Activated CD4-positive, CD25-positive, alpha-beta regulatory T cell treated with anti-CD3 and anti-CD28 coated beads, Interleukin-2, amount 50 U/mL, for 24 hours (primary cell): ENCODE data around the gene PIP5K1B.

ENCODE experiments used
- ATAC-seq, 2 donors: fragments of 150-1000 bp; cut with Tn5 transposase; one replicate each; pipeline ENCODE4 v1.10.0; 2021; ENCODE audit warnings: mild to moderate bottlenecking in 1 of 2, moderate library complexity in 1 of 2

Gene PIP5K1B

DNA sequence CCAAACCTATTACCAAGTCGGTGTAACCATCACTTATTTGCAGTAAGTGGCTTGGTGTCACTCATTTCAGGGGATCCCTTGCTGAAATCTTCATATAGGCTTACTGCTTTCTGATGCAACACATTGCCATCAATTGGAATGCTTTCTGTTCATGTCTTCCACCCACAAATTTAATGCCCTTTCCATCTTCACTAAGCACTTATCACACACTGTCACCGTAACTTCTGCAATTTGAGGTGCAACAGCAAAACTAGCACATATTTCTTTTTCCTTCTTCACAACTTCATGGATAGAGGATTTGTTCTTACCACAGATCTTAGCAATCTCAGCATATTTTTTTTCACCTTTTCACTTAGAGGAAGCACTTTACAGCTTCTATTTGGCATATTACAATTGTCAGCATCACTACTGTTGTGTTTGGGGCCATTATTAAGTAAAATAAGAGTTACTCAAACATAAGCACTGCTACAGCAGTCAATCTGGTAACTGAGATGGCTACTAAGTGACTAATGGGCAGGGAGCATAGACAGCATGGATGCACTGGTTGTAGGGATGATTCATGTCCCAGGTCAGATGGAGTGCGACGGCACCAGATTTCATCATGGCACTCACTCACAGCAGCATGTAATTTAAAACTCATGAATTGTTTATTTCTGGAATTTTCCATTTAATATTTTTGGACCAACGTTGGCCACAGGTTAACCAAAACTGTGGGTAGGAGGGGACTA is 70.1 kb downstream of the PIP5K1B start:
- ATAC-seq: no peak

DNA sequence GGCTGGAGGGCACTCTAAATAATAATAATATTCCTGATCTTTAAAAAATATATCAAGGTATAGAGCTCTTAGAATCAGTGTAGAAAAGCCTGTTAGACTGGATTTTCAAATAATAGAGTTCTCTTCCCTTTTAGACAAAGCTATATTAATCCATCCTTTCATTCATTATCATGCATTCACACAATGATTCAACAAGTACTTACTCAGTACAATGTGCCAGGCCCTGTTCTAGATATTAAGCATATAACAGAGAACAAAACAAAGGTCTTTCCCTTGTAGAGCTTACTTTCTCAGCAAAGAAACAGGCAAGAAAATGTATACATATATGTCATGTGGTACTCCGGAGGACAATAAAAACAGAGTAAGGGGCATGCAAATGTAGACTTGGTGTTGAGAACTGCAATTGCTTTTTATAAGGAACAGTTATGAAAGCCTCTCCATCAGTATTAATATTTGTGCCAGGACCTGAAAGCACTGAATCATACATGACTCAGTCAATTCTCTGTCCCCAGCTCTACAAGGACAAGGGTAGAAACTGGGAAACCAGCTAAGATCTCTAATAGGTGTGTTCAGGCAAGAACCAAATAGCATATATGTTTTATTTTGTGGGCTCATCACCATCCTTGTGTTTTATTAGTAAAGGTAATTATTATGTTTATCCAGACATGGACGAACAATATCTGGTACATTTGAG is 72.2 kb downstream of the PIP5K1B start:
- ATAC-seq: no peak

DNA sequence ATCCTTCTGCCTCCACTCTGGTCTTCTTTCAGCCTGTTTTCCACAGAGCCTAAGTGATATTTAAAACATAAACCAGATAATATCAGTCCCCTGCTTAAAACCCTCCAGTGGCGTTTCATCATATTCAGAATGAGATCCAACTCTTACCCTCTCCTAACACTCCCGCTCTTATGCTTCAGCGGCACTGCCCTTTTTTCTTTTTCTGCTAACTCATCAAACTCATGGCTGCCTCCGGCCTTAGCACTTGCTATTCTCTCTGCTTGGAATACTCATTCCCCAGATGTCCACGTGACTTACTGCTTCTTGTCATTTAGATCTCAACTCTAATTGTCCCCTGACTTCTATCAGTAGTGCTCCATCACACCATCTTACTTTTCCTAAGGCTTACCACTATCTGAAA is 73.6 kb downstream of the PIP5K1B start:
- no peak for ATAC-seq

DNA sequence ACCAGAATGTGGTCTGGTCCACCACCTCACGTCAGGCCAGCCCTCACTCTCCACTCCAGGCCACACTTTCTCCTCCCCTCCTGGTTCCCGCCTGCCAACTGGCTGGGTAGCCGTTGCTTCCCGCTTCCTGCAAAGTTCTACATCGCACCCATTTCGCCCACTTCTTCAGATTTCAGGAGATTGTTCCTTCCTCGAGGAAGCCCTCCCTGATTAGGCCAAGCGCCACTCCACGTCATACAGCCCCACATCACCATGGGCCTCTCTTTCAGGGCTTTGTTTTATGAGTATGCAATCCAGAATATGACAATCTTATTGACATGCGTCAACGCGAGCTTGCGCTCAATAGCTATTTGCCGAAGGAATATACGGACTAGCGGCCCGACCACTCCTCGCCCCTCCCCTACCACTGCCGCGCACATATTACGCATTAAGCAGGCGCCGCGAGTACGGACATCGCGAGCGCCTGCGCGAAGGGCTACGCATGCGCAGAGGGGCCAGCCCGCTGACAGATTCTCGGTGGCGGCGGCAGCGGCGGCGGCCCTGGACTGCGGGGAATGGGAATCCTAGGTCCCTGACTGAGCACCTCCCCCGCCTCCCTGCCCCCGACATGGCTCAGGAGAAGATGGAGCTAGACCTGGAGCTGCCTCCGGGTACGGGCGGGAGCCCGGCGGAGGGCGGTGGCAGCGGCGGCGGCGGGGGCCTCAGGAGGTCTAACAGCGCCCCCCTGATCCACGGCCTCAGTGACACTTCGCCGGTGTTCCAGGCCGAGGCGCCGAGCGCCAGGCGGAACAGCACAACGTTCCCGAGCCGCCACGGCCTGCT is 74.7 kb downstream of the PIP5K1B start:
- ATAC-seq: peak; percentile 90 to 93

DNA sequence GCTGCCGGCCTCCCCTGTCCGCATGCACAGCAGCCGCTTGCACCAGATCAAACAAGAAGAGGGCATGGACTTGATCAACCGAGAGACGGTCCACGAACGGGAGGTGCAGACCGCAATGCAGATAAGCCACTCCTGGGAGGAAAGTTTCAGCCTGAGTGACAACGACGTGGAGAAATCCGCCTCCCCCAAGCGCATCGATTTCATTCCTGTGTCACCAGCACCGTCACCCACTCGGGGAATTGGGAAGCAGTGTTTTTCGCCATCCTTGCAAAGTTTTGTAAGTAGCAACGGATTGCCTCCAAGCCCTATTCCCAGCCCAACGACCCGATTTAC is 75.3 kb downstream of the PIP5K1B start:
- no peak for ATAC-seq

DNA sequence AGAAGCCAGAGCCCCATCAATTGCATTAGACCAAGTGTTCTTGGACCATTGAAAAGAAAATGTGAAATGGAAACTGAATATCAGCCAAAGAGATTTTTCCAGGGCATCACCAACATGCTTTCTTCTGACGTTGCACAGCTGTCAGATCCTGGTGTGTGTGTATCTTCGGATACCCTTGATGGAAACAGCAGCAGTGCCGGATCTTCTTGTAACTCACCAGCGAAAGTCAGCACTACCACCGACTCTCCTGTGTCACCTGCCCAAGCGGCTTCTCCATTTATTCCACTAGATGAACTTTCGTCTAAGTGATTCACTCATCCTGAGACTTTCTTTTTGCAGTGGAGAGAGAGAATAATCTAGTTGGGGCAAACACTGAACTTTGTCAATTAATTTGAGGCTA is 75.7 kb downstream of the PIP5K1B start:
- no peak for ATAC-seq

DNA sequence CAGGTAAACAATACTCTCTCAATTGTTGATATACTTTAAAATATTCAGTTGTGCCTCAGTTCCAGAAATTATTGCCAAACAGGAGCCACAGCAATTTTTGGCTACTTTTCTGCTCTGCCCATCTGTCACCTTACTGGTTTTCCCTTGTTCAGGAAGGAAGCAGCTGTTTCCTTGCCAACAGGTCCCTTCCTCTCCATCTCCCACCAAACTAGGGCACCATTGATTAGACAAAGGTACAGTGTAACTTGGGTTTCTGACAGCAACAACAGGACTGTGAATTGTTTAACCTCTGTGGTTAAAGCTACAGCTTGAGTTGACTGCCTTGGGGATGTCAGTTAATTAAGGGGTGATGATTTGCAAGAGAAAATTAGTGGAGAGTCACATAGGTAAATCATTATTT is 76.9 kb downstream of the PIP5K1B start:
- ATAC-seq: no peak

DNA sequence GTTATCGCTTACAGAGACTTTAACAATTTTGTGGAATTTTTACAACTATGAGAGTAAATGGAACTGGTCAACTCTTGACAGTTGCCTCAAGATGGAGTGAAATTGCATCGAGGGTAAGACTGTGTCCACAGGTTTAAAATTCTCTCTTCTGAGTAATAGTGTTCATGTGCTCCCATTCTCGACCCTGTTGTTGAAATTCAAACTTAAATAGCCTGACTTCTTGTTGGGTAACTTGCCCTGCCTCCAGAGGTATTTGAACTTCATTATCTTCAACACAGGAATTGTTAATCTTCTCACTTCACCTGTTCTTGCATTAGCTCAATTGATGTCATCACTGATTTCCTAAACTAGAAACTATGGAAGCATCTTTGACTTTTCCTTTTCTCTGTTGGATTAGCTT is 77.5 kb downstream of the PIP5K1B start:
- no peak for ATAC-seq

DNA sequence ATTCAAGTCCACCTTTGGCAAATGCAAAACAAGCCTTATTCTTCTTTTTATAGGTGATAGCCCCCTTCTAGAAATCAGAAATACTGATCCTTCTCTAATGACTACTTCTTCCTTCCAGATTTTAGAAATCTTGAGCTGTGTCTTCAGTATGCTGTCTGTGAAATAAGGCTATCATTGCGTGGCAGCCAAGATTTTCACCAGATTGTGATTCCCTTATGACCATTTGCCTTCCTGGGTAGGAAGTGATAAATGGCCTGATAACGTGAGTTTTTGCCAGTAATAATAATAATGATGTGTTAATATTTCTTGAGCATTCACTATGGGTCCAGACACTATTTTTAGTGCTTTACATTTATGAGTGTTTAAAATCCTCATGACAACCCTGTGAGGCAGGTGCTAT is 80.9 kb downstream of the PIP5K1B start:
- ATAC-seq: no peak

DNA sequence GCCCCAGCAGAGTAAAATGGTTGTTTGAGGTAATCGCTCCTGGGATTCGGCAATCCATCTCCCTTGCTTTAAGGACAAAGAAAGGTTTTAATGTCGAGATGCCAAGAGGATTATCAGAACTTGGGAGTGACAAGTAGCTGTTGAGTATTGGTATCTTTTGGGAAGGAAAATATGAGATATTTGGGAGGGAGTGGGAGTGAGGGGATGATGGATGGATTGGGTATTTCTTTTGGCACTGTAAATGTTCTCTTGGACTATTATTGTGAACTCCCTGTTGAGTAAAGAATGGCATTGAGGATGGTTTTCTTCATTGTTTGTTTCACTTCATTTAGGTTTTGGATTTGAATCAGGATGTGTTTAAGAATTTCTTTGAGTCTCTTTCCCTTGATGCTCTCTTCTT is 86.1 kb downstream of the PIP5K1B start:
- no peak for ATAC-seq

DNA sequence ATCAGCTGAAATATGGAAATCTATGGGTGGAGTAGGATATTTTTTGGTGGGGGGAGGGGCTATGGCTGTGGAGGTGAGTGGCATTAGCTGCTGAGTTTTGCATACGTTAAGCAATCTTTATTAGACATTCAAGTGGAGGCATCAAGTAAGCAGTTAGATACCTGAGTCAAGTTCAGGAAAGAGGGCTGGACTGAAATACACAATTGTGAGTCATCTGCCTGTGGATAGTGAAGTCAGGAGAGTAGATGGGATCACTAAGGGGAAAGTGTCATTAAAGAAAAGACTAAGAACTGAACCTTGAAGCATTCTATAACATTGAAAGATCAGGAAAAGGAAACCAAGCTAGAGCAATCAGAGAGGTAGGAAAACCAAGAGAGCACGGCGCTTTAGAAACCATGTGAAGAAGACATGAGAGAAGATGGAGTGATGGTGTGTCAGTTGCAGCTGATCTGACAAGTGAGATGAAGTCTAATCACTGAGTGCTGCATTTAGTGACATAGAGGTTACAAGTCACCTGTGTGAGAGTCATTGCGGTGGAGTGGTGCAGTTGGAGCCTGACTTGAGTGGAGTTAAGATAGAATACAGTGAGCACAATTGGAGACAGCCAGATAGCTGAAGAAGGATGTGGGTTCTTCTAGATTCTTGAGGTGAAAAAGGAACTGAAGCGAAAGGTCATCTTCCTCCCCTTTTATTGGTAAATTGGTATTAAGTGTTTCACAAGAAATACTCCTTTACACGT is 88.7 kb downstream of the PIP5K1B start:
- peak; percentile 76 to 97 for ATAC-seq

DNA sequence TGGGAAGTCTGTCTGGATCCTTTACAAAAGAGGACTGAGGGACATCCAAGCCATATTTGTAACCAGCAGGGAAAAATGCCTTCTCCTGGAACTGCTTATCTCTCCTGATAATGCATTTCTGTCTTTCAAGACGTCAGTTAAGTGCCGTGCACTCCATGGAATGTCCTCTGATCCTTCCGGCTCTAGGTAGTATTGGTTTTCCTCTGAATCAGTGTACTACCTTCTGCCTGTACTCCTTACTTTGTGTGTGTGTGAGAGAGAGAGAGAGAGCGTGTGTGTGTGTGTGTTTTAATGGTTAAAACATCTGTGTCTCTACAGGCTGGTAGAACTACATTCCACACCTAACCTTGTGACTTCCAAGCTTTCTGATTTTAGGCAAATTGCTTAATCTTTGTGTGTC is 89.9 kb downstream of the PIP5K1B start:
- ATAC-seq: no peak

DNA sequence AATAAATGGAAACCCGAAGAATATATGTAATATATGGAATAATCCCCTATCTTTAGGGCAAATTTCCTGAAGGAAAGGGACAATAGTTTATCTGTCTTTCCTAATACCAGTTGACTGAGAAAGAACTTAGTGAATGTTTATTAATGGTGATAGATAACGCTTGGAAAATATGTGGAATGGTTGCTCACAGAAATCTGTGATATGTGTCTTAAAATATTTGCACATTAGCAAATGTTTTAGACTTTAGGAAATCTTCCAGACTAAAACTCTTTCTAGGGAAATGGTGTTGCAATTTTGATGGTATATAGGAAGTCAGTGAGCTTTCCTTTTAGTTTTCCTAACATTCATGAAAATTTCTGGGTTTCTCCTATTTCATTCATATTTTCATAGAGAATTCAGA is 90.4 kb downstream of the PIP5K1B start:
- no peak for ATAC-seq

DNA sequence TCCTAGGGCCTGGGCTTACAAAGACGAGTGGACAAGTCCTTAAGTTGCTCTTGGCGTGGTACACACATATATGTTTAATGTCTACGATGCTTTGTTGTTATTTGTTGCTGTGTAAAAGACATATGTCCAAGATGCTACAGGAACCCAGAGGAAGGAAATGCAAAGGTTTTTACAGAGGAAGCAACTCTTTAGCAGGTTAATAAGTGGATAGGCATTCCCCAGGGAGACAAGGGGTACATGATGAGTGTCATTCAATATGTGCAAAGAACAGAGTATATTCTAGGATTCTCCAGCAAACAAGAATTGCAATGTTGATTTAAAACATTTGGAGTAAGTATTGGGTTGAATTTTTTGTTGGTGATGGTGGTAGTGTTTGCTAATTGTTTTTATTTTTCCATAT is 92.1 kb downstream of the PIP5K1B start:
- ATAC-seq: no peak

DNA sequence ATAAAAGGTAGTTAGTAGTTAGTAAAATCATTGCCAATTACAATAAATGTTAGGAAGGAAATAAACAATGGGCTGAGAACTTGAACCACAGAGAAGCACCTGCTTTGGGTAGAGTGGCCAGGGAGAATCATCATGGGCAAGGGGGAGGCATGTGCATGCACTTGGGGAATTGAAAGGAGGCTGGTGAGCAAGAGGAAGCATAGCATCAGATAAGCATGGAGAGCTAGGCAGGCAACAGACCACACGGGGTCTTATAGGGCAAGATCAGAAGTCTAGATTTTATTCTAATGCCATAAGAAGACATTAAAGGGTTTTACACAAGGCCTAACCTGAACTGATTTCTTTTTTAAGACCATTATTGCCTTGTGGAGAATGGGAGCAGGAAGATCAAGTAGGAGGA is 93.4 kb downstream of the PIP5K1B start:
- ATAC-seq: no peak

DNA sequence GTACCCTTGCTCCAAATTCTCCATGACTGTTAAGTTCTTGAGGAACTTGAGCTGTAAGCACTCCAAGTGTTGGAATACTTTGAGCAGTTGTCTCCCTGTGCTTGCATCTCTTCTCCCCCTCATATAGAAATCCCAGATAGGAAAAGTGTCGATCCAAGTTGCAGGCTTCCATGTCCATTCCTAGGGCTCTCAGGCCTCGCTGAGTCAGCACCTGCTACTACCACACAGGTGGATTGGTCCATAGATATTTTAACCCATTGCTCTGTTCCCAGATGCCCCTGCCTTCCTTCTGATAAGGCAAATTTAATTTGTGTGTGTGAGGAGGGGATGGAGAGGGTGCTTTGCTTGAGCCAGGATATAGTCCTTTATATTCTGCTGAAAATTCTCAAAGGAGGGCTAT is 95.8 kb downstream of the PIP5K1B start:
- no peak for ATAC-seq

DNA sequence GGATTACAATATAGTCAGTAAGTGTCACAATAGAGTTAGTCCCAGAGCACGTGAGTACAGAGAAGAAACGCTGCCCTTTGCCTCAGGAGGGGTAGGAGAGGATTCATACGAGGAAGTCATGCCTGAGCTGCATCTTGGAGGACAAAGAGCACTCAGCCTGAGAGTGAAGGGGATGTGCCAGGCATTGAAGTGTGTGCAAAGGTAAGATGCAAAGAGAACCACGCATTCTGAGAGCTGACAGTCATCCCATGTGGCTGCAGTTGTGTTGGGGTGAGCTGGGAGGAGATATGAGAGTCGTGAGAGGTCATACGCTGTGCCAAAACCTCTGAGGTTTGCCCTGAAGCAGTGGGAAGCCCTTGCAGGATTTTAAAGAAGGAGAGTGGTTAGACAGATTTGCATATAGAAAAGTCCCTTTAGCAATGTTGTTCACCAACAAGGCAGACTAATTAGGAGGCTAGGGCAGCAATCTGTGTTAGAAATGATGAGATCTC is 97.5 kb downstream of the PIP5K1B start:
- peak; percentile 93 to 96 for ATAC-seq

DNA sequence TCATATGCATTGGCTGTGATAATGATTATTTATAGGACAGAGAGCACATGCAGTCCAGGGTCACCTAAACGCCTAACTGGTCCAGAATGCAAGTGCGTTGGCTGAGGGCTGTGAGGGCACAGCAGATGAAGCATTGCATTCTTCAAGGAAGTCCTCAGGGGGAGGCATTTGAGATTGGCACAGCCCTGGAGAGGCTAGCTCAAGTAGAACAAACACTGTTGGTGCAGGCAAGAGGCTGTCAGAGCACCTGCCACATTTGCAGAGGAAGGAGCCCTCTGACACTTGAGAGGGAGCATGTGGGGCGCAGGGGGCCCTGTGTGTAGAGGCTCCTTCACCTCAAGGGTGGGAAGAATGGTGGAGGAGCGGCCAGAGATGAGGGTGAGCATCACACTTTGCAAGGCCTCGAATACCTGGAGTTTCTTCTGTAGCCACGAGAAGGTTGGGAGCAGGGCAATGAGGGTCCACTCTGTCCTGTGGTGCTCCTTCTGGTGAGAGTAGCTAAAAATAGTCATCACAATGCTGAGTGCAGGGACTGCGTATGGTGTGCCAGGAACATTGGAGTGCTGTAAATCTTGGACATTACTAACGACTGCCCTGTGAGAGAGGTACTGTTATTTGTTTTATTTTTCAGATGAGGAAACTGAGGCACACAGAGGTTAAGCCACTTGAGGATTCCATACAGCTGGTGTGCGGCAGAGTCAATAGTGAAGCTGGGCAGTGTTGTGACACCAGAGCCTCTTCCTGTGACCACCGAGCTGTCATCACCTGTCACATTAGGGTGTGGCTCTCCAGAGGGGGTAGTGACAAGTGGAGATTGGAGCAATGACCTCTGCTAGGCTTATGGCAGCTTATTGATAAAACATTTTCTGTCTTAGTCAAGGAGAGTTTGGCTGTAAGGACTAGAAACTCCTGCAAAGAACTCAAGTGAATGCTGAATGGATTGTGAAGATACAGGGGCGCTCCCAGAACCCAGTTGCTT is 100.2 kb downstream of the PIP5K1B start:
- no peak for ATAC-seq

DNA sequence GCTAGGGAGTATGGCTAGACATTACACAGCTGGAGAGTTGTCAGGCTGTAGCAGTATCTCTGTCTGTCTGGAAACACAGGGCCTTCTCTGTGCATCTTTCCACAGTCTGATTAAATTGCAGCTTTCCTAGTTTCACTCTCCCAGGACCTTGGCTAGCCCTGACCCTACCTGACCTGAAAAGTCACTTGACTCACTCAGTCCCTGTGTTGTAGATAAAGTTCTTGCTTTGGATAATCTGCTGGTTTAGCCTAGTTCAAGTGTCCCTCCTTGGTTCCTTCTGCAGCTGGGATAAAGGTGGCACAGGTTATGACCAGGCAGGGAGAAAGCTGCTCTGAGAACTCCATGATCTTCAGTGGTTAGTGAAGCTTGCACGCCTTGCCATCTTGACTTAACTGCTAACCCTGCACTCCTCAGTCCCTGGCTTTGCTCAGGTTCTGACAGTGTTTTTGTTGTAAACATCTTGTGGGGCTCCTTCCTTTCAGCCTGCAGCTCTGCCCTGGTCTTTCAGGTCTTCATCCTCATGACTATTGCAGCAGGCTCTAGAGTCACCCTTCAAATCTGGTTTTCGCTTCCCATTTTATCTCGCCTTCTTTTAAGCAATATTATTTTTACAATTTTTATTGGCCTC is 101.0 kb downstream of the PIP5K1B start:
- no peak for ATAC-seq

DNA sequence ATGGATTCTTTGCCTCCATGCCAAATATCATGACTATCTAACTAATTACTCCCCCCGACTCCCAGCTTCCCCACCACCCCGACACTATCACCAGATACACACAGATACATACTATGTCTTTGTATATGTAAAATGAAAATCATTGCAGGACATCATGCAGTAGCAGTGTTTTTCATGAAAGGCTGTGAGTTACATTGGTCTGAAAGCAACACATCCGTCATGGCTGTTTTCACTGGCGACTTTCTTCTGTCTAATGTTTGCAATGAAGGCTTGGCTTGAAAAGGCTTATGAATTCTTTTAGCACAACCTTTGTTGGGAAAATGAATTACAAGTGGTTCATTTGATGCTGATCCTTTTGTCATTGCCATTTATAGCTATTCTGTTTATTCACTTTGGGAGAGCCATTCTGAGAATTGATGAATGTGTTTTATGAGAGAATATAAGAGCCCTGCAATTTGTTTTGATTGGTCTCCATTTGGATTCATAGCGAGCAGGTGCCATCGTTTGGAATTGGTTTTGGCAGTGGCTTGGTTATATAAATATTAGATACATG is 103.4 kb downstream of the PIP5K1B start:
- ATAC-seq: no peak
